Body of pancreas (tissue), 4 donors: ENCODE data around the gene RGS14.
"Not testable (repeated sequence)": the region's sequence is repeated elsewhere in the genome, so short reads cannot be mapped to it uniquely, and the experiment has no call there.

ENCODE experiments used
- POLR2A ChIP-seq, 3 donors: fragments of 450-650 bp; IDR thresholded peaks; one replicate each; pipeline ENCODE4 v1.6.1; 2016; ENCODE audit warnings: antibody characterized with exemption in 3 of 3, mild to moderate bottlenecking in 2 of 3
- TF ChIP-seq, protein P1 (sequence below), 7 experiments: fragments of 450-650 bp in 4 of 7; fragments of 200-600 bp in 3 of 7; sonication (generic) in 3 of 7; IDR thresholded peaks; one replicate each; pipeline ENCODE4 v1.5.1; 2016 to 2019; ENCODE audit warnings: antibody characterized with exemption in 7 of 7

DNA sequence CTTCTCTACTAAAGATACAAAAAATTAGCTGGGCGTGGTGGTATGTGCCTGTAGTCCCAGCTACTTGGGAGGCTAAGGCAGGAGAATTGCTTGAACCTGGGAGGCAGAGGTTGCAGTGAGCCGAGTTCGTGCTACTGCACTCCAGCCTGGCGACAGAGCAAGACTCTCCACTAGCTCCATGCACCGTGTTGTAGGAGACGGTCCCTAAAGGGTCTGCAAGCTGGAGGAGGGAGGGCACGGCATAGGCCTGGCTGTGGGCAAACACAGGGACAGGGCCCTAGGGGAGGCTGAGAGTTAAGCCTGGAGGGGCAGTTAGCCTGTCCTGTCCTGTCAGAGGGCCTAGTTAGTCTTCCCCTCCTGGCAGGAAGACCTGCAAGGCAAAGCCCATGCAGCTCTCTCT lies 3.0 kb downstream of the RGS14 start:
- TF ChIP-seq, protein P1, sequence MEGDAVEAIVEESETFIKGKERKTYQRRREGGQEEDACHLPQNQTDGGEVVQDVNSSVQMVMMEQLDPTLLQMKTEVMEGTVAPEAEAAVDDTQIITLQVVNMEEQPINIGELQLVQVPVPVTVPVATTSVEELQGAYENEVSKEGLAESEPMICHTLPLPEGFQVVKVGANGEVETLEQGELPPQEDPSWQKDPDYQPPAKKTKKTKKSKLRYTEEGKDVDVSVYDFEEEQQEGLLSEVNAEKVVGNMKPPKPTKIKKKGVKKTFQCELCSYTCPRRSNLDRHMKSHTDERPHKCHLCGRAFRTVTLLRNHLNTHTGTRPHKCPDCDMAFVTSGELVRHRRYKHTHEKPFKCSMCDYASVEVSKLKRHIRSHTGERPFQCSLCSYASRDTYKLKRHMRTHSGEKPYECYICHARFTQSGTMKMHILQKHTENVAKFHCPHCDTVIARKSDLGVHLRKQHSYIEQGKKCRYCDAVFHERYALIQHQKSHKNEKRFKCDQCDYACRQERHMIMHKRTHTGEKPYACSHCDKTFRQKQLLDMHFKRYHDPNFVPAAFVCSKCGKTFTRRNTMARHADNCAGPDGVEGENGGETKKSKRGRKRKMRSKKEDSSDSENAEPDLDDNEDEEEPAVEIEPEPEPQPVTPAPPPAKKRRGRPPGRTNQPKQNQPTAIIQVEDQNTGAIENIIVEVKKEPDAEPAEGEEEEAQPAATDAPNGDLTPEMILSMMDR (IDR thresholded peaks at IDR 0.05): not testable (repeated sequence)
- TF ChIP-seq POLR2A (IDR thresholded peaks at IDR 0.05): not testable (repeated sequence)
